Right lobe of liver (tissue), 4 donors: ENCODE measurements around the gene C10orf95.
A peak's percentile ranks its signal among the peaks of the same experiment; 100 is the strongest.

Source experiments
- CTCF ChIP-seq, 4 donors: fragments of 200-600 bp in 3 of 4; fragments of 450-650 bp in 1 of 4; IDR thresholded peaks; one replicate each; pipeline versions ENCODE4 v1.5.1 to v1.8.0; 2016 to 2022; ENCODE audit warnings: antibody characterized with exemption in 4 of 4, mild to moderate bottlenecking in 2 of 4
- POLR2A ChIP-seq: fragments of 450-650 bp; IDR thresholded peaks from one replicate; pipeline ENCODE4 v1.6.1; 2017; ENCODE audit warnings: antibody characterized with exemption, mild to moderate bottlenecking
- donor health status: DM: no; HTN: no; CAD: no.
- donor health status: DM: no; HTN: no; CAD: no.
- donor health status: DM: no; HTN: yes; CAD: no.

- peak; percentile 52 for TF ChIP-seq POLR2A
- no peak for TF ChIP-seq CTCF (IDR thresholded peaks at IDR 0.05)
Measured at GRCh38 chr10:102432162-102432950, 19.0 kb downstream of the C10orf95 start, which contains the start of gene CUEDC2.
